Measurements from ENCODE around the gene CNN2.

CNN2 gene

DNA sequence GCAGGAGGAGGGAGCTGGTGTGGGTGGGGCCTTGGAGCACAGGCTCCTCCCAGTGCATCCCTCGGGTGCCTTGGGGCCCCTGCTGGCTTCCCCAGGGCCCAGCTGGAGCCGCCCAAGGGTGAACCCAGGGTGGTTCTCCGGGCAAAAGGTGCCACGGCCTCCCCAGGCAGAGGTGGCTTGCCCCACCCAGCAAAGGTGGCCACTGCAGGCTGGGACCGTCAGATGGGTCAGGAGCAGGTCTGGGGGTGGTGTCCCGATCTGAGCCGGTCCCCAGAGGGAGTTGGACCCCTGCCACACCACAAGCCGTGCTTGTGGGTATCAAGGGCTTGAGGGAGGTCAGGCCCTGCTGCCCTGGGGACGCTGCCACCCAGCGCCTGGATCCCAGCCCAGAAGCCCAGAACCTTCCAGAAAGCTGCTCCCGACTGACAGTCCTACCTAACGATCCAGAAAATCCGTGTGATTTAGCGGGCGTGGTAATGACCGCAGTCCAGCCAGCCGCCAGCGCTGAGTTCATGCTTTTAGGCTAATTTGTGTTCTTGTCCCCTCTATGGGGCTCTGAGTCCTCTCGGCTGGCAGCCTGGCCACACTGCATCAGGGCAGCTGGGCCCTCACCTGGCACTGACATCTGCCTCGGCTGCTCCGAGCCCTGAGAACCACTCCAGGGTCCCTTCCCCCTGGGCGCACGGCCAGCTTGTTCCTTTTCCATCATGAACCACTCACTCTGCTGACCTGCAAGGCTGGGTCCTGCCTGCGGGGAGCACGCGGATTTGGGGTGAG lies 31.2 kb upstream of the CNN2 start:
- DNase-seq (ENCODE audit: low read depth in 2 of 3, low spot score in 1 of 3): no peak

DNA sequence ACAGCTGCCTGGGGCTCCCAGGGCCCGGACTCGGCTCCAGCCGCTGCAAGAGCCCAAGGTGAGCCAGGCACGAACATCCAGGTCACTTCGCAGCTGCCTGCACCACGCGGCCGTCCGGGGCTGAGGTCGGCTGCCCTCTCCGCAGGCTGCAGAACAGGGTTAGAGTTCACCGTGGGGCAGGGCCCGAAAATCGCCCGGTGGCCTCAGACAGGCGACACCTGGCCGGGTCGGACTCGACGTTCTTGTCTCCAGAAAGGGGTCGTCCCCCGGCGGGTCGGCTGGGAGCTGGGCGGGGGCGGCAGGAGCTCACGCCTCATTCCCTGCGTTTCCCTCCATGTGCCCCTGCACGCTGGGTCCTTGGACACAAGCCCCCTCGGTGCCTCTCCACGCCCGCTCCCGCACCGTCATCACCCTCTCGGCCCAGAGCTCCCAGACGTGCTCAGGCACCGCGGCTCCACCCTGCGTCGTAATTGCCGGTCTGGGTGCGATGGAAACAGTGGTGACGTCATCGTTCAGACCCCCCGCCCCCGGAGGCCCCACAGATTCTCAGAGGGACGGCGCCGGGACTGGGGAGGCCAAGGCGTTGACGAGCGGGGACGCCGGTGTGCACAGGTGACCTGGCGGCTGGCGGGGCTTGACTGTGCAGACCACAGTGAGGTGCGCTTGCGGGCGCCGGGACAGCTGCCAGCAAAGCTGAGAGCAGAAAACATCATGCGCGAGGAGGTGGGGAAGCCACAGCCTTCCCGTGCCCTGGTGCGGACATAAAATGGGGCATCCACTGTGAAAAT lies 30.2 kb upstream of the CNN2 start:
- DNase-seq (ENCODE audit: low read depth in 2 of 3, low spot score in 1 of 3): peak in 2 of 3 donors; percentile 45 to 50

DNA sequence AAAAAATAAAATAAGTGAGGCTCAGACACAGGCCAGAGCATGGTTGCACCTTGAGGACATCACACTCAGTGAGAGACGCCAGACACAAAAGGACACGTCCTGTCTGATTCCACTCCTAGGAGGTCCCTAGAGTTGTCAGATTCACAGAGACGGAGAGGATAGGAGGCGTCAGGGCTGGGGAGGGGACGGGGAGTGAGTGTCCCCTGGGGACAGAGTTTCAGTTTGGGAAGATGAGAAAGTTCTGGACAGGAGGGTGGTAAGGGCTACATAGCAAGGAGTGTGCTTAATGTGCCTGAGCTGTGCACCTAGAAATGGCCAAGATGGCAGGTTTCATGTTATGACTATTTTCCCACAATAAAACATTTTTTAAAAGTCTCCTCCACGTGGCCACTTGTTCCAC lies 28.3 kb upstream of the CNN2 start:
- DNase-seq (ENCODE audit: low read depth in 2 of 3, low spot score in 1 of 3): no peak

DNA sequence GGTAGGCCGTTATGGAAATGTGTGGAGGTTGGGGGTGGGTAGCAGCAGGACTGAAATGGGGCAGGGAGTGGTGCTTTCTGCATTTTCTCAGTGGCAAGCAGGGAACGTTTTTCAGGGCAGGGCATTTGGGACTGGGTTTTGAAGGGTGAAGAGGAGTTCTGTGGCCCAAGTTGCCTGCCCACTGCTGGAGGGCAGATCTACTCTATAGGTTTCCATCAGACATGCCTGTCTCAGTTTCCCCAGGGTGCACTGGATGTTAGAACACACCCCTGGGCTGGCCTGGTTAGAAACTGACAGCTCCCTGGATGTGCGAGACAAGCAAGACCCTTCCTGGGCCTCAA lies 27.1 kb upstream of the CNN2 start:
- no peak for DNase-seq (ENCODE audit: low read depth in 2 of 3, low spot score in 1 of 3)

DNA sequence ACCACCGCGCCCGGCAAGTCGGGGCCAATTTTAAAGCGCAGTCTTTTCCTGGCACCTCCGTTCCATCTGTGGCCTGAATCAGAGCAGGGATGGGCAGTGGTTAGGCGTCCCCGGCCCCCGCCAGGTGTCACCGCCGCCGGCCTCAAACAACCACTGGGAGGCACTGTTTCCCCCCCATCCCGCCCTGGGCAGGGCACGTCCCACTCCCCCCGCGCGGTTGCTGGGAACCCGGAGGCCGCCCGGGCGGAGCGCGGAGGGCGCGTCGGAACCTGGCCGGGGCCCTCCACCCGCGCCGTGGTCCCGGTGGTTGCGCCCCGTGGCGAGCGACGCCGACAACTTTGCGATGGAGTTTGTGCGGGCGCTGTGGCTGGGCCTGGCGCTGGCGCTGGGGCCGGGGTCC lies 26.3 kb upstream of the CNN2 start, which contains the start of gene GRIN3B:
TSS of gene GRIN3B (plus strand) at position 325 of the 400 bp plus-strand sequence. CDS start at position 344, 19 bp downstream.
- peak; percentile 63 to 70 (median 65) for DNase-seq (ENCODE audit: low read depth in 2 of 3, low spot score in 1 of 3)

DNA sequence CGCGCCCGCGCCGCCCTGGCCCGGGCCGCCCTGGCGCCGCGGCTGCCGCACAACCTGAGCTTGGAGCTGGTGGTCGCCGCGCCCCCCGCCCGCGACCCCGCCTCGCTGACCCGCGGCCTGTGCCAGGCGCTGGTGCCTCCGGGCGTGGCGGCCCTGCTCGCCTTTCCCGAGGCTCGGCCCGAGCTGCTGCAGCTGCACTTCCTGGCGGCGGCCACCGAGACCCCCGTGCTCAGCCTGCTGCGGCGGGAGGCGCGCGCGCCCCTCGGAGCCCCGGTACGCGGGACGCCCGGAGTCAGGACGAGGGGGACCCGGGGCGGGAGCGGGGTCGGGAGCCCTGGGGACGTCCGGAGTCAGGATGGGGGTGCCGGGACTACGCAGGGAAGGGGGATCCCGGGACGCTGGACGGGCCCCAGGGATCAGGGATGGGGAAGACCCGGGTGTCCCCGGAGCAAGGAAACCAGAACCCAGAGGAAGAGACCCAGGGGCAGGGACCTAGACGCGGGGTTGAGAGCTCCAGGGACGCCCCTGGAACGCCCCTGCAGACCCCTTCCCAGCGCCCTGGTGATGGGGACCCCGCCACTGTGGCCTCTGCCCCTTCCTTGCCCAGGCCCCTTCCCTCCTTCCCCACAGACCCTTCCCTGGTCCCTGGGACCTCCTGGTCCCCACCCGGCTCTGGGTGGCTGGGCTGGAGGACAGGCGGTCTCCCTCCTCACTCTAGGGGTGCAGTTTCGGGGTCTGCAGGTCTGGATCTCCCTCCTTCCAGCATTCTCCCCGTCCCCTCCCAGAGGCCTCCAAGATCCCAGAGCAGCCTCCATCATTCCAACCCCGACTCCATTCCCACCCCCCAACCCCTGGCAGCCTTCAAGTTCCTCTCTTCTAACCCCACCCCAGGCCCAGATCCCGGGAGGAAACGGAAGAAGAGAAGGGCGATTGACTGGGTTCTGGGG lies 25.5 kb upstream of the CNN2 start:
- no peak for DNase-seq (ENCODE audit: low read depth in 2 of 3, low spot score in 1 of 3)

DNA sequence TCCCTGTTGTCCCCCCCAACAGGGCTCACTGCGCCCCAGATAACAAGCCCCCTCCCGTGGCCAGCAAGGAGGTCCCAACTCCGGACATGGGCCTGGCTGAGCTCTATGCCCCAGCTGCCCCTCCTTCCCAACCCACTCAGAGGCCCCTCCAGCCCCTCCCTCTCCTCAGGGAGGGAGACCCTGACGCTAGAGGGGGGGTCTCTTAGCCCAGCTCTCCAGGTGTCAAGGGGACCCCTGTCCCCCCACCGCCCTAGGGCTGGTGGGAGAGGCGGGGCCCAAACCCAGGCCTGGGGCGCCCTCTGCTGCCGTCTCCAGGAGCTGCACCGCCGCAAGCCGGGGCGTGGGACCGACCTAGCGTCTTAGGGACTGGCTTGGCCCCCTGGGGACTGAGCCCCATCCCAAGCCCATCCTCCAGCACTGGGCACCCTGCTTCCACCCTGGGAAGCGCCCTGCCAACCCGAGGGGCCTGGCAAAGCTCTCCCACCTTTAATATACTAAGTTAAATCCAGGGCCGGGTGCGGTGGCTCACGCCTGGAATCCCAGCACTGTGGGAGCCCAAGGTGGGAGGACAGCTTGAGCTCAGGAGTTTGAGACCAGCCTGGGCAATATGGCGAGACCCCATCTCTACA lies 24.8 kb upstream of the CNN2 start:
- peak; percentile 37 to 76 (median 58) for DNase-seq (ENCODE audit: low read depth in 2 of 3, low spot score in 1 of 3)

DNA sequence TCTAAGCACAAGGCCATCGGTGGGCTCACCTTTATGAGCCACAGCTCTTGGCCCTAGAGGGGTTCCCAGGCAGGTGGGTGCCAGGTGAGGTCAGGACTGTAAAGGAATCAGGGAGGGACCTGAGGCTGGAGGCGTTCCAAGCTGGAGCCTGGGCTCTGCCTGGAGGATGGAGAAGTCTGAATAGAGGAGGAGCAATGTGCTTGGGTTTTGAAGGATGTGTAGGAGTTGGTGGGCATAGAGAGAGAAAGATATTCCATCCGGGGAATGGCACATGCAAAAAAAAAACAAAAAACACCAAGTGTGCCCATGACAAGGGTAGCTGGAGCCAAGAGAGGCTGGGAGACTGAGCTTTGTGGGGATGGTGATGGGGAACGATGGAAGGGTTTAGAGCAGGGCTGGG lies 23.8 kb upstream of the CNN2 start:
- DNase-seq (ENCODE audit: low read depth in 2 of 3, low spot score in 1 of 3): no peak

DNA sequence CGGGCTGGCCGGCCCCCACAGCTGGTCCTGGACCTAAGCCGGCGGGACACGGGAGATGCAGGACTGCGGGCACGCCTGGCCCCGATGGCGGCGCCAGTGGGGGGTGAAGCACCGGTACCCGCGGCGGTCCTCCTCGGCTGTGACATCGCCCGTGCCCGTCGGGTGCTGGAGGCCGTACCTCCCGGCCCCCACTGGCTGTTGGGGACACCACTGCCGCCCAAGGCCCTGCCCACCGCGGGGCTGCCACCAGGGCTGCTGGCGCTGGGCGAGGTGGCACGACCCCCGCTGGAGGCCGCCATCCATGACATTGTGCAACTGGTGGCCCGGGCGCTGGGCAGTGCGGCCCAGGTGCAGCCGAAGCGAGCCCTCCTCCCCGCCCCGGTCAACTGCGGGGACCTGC lies 23.1 kb upstream of the CNN2 start:
- DNase-seq (ENCODE audit: low read depth in 2 of 3, low spot score in 1 of 3): no peak

DNA sequence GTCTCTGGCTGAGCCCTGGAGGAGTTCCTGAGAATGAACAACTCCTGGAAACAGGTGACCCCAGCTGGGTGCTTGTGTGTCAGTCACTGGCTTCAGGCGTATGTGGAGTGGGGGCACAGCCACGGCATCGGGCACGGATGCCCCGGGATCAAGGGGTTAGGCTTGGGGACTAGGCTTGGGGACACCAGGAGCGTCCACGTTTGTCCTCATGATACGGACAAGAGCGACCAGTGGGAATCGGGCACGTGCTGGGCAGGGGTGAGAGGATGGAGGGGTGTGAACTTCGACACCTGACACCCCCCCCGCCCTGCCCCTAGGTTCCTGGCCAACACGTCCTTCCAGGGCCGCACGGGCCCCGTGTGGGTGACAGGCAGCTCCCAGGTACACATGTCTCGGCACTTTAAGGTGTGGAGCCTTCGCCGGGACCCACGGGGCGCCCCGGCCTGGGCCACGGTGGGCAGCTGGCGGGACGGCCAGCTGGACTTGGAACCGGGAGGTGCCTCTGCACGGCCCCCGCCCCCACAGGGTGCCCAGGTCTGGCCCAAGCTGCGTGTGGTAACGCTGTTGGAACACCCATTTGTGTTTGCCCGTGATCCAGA lies 22.1 kb upstream of the CNN2 start:
- no peak for DNase-seq (ENCODE audit: low read depth in 2 of 3, low spot score in 1 of 3)

DNA sequence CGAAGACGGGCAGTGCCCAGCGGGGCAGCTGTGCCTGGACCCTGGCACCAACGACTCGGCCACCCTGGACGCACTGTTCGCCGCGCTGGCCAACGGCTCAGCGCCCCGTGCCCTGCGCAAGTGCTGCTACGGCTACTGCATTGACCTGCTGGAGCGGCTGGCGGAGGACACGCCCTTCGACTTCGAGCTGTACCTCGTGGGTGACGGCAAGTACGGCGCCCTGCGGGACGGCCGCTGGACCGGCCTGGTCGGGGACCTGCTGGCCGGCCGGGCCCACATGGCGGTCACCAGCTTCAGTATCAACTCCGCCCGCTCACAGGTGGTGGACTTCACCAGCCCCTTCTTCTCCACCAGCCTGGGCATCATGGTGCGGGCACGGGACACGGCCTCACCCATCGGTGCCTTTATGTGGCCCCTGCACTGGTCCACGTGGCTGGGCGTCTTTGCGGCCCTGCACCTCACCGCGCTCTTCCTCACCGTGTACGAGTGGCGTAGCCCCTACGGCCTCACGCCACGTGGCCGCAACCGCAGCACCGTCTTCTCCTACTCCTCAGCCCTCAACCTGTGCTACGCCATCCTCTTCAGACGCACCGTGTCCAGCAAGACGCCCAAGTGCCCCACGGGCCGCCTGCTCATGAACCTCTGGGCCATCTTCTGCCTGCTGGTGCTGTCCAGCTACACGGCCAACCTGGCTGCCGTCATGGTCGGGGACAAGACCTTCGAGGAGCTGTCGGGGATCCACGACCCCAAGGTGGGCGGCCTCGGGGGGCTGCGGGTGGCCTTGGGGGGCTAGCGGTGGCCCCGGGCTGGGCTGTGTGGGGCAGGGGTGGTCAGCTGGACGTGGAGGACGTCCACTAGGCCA lies 21.4 kb upstream of the CNN2 start:
- DNase-seq (ENCODE audit: low read depth in 2 of 3, low spot score in 1 of 3): no peak

DNA sequence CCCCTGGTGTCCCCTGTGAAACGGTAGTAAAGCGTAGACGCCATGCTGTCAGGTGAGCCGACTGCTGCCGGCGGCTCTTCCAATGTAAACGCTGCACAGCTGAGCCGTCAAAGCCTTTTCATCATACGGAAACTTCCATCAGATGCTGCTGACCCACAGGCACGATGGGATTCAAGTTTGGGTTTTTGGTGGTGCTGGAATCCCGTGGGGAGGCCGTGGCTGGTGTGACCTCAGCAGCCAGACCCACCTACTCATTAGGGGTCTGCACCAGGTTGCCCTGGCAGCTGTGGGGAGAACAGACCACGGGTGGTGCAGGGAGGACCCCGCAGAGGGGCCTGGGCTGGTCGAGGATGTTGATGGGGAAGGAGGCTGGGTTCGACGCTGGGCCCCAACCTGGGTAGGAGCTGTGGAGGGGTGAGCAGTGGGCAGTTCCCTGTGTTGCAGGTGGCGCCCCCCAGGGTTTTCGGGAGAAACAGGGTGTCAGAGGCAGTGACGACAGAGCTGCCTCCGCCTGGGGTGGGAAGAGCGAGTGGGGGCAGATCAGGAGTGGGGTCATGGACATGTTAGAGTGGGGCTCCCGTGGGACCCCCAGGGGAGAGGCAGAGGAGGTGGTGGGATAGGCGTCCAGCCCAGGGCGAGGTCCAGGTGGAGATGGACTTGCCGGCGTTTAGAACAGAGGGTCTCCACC lies 19.6 kb upstream of the CNN2 start:
- DNase-seq (ENCODE audit: low read depth in 2 of 3, low spot score in 1 of 3): no peak

DNA sequence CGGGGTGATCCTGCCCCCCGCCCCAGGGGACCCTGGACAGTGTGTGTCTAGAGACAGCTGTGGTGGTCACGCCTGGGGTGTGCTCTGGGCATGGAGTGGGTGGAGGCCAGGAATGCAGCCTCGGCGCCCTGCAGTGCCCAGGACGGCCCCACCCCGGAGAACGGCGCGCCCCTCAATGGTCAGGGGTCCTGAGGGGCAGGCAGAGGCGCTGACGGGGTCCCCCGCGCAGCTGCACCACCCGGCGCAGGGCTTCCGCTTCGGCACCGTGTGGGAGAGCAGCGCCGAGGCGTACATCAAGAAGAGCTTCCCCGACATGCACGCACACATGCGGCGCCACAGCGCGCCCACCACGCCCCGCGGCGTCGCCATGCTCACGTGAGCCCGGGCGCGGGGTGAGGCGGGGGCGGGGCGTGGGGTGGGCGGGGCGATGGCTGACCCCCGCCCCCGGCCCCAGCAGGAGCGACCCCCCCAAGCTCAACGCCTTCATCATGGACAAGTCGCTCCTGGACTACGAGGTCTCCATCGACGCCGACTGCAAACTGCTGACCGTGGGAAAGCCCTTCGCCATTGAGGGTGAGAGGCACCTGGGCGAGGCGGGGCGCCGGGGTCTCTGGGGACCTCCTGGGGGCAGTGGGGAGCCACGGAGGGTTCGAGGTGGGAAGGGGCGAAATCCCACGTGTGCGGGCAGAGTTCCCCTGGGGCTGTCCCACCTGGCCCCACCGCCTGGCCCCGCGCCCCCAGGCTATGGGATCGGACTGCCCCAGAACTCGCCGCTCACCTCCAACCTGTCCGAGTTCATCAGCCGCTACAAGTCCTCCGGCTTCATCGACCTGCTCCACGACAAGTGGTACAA lies 18.8 kb upstream of the CNN2 start:
- DNase-seq (ENCODE audit: low read depth in 2 of 3, low spot score in 1 of 3): no peak

DNA sequence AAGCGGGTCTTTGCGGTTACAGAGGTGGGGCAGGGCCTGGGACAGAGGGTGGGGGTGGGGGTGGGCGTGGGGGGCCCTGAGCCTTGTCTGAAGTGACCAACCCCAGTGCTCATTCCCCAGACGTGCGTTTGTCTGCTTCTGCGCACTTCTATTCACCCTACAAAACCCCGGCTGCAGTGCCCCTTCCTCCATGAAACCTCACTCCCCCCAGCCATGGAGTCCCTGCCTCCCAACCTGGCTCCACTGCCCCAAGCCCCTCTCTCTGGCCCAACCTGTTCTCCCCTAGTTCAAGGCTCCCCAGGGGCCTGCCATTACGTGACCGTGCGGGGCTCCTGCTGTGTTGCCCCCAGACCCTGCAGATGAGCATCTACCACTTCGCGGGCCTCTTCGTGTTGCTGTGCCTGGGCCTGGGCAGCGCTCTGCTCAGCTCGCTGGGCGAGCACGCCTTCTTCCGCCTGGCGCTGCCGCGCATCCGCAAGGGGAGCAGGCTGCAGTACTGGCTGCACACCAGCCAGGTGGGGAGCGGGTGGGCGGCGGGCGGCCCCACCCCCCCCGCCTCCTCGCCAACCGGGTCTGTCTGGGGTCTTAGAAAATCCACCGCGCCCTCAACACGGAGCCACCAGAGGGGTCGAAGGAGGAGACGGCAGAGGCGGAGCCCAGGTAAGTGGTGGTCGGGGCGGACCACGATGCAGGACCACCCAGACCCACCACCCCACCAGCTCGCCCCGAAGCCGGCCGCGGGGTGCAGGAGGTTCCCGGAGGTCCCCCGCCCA lies 18.0 kb upstream of the CNN2 start:
- DNase-seq (ENCODE audit: low read depth in 2 of 3, low spot score in 1 of 3): no peak

DNA sequence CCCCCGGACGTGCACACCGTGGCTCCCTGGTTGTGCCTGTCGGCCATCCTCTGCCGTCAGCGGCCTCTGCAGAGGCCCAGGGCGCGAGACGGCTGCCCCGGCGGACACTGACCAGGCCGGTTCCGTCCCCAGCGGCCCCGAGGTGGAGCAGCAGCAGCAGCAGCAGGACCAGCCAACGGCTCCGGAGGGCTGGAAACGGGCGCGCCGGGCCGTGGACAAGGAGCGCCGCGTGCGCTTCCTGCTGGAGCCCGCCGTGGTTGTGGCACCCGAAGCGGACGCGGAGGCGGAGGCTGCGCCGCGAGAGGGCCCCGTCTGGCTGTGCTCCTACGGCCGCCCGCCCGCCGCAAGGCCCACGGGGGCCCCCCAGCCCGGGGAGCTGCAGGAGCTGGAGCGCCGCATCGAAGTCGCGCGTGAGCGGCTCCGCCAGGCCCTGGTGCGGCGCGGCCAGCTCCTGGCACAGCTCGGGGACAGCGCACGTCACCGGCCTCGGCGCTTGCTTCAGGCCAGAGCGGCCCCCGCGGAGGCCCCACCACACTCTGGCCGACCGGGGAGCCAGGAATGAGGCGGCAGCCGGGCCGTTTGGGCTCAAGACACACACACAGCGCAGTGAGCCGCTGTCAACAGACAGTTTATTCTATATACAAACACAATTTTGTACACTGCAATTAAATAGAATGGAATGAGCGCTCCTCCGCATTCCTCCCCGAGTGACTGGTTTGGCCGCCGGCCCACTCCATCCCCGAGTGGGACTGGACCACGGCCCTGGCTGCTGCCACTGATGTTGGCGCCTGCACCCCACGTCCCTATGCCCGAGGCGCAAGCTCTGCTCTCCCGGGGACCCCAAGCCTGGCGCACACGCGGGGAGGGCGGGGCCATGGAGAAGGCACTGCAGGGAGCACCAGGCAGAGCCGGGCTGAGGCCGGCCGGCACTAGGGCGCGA lies 17.1 kb upstream of the CNN2 start:
- DNase-seq (ENCODE audit: low read depth in 2 of 3, low spot score in 1 of 3): no peak

DNA sequence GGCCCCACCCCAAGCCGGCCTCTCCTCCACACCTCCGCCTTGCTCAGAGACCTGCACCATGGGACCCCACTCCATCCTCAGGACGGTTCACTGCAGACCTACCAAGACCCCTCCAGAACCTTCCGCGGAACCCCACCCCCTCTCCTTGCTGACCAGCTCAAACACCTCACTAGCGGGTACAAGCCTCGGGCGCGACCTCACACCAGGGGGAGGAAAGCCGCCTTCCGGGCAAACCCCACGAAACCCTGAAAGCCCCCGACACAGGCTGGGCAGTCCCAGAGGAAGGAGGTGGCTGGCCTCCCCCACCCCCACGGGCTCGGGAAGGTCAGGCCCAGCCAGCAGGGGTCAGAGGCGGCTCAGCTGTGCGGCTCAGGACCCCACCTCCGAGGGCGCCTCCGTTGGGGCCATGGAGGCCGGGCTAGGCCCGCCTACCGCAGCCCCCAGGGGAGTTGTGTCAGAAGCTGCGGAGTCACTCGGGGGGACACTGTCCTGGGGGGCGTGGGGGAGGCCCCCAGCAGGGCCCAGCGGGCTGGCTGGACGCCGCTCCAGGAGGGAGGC lies 16.3 kb upstream of the CNN2 start:
- DNase-seq (ENCODE audit: low read depth in 2 of 3, low spot score in 1 of 3): no peak

Measured in stimulated activated CD4-positive, alpha-beta T cell treated with anti-CD3 and anti-CD28 coated beads, Interleukin-12 subunit alpha, Interleukin-12 subunit beta, amount 100 ng/mL, for 48 hours (primary cell).